ENCODE results near the gene ZCCHC24. TPM values are rescaled to one million over a fixed set of nuclear protein-coding genes. Genes with fewer than 3 reads are reported as not detected.

ZCCHC24 gene
- total and polyA plus RNA-seq, 2 donors (not counting 3 experiments of a cell fraction or from before 2014, with no cell fraction given), result 5.2 to 8.4 TPM

- Histone ChIP-seq H3K9me1 (replicated peaks; ENCODE audit: control insufficient read depth, extremely low read depth, insufficient read depth, low read length) (no peaks in the 10 kb centered on the region), H3K4me3 (replicated peaks in 1 of 3; ENCODE audit: insufficient read depth in 1 of 3, low read depth in 1 of 3, low read length in 3 of 3) (no peak overlapping the region), H3K27ac (ENCODE audit: insufficient read depth, low read depth, low read length) (no peak overlapping the region), H3K4me1 (ENCODE audit: control insufficient read depth, extremely low read depth, insufficient read depth, low read length) (peaks cover 3% of the 10 kb centered on the region), H3K36me3 (ENCODE audit: control insufficient read depth in 2 of 2, extremely low read depth in 1 of 2, insufficient read depth in 2 of 2, low read length in 2 of 2) (no peaks in the 10 kb centered on the region), H3K9me3 (replicated peaks; ENCODE audit: control insufficient read depth, insufficient read depth, low read length) (no peaks in the 10 kb centered on the region), H3K79me2 (ENCODE audit: control insufficient read depth, insufficient read depth, low read length) (no peaks in the 10 kb centered on the region), H3K27me3 (ENCODE audit: control insufficient read depth in 2 of 2, insufficient read depth in 2 of 2, low read length in 2 of 2) (no peaks in the 10 kb centered on the region), H3K9ac (replicated peaks; ENCODE audit: extremely low read depth, insufficient read depth, low read length) (no peak overlapping the region), H3K4me2 (ENCODE audit: insufficient read depth, low read length) (no peak overlapping the region), H2AFZ (ENCODE audit: low read depth, low read length) (no peak overlapping the region), H4K20me1 (replicated peaks; ENCODE audit: control insufficient read depth, extremely low read depth, insufficient read depth, low read length) (no peaks in the 10 kb centered on the region)
- TF ChIP-seq EZH2 (IDR thresholded peaks at IDR 0.05; ENCODE audit: borderline replicate concordance, low read depth, low read length, severe bottlenecking), result no peak
- FAIRE-seq (no peak), DNase-seq (ENCODE audit: low read depth, low spot score) (no peak)
- dilution Hi-C loops (cut with MboI; ENCODE audit: extremely low pct_ligation_motif_present, low sequenced_read_pairs) (no loop called here), intact Hi-C loops (cut with micrococcal nuclease) (no loop called here)
- BruUV-seq (replicated peaks), result no TSS peak
- ChIA-PET POLR2A (no interaction called here), CTCF (interaction anchor here (1.0 kb wide), 2 partner anchors 8 to 24 kb away, joined by 3 to 5 read pairs; no protein-coding TSS in a partner anchor)
Observed at GRCh38 chr10:79436066-79436849, 9.2 kb downstream of the ZCCHC24 start.

DNA sequence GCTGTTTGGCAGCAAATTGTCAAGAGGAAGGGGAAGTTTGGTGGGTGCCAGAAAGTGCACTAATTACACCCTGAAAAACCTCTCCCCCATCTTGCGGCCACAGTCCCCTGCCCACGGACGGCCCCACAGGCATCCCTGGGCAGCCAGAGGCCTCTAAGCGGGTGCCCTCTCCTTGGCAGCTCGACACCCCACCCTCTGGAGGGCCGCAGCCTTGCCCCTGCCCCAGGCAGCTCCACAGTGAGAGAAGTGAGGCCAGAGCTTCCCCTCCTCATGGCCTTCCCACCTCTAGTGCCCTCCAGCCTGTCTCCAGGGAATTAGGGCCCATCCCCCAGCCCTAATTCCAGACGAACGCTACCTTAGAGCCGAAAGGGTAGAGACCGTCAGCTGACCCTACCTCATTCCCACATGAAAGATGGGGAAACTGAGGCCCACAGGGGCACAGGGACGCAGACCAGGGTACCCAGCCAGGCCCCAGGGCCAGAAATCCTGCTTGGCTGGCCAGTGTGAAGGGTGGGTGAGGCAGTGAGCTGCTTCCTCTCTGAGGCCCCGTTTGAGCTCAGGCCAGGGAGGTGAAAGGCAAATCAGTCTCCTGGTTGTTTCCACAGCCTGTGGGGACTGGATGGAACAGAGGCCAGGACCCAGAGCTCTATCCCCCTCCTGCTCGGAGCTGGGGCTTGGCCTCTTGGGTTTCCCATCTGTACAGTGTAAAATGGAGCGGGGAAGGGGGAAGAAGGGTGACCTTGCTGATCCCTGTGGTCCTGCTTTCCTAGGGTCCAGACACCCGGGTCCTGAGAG lies 10.0 kb downstream of the ZCCHC24 start:
- intact Hi-C loops (cut with micrococcal nuclease), result no loop called here
- peaks cover 3% of the 10 kb centered on the region for H3K4me1 ChIP-seq (ENCODE audit: control insufficient read depth, extremely low read depth, insufficient read depth, low read length)
- peak overlapping the region; percentile 38 for H2AFZ ChIP-seq (ENCODE audit: low read depth, low read length)
- H3K9me3 ChIP-seq (replicated peaks; ENCODE audit: control insufficient read depth, insufficient read depth, low read length), result no peaks in the 10 kb centered on the region
- H3K9me1 ChIP-seq (replicated peaks; ENCODE audit: control insufficient read depth, extremely low read depth, insufficient read depth, low read length), result no peaks in the 10 kb centered on the region
- no peak overlapping the region for H3K4me2 ChIP-seq (ENCODE audit: insufficient read depth, low read length)
- DNase-seq (ENCODE audit: low read depth, low spot score) (no peak), FAIRE-seq (no peak)
- CTCF ChIA-PET, result interaction anchor here (1.0 kb wide), 2 partner anchors 9 to 25 kb away, joined by 3 to 5 read pairs; no protein-coding TSS in a partner anchor
- H3K27me3 ChIP-seq (ENCODE audit: control insufficient read depth in 2 of 2, insufficient read depth in 2 of 2, low read length in 2 of 2), result no peaks in the 10 kb centered on the region
- POLR2A ChIA-PET, result no interaction called here
- no peak overlapping the region for H3K4me3 ChIP-seq (replicated peaks in 1 of 3; ENCODE audit: insufficient read depth in 1 of 3, low read depth in 1 of 3, low read length in 3 of 3)
- no peak for TF ChIP-seq FOS (IDR thresholded peaks at IDR 0.05; ENCODE audit: borderline replicate concordance, insufficient read depth, low read length)
- TF ChIP-seq POLR2AphosphoS5 (IDR thresholded peaks at IDR 0.05; ENCODE audit: insufficient read depth, low read depth, low read length), result no peak
- TF ChIP-seq JUN (IDR thresholded peaks at IDR 0.05; ENCODE audit: borderline replicate concordance, insufficient read depth, insufficient read length, low read depth), result no peak
- no peak for TF ChIP-seq CTCF (IDR thresholded peaks at IDR 0.05; ENCODE audit: extremely low read depth in 1 of 2, insufficient read depth in 1 of 2, low read depth in 1 of 2, low read length in 2 of 2)
- no peak for TF ChIP-seq MYC (IDR thresholded peaks at IDR 0.05; ENCODE audit: low read depth, low read length)
- no peak for TF ChIP-seq MAX (IDR thresholded peaks at IDR 0.05; ENCODE audit: insufficient read depth, insufficient read length)
- TF ChIP-seq POLR2A (IDR thresholded peaks at IDR 0.05; ENCODE audit: low read depth, low read length), result no peak
- no peak for TF ChIP-seq GATA2 (IDR thresholded peaks at IDR 0.05; ENCODE audit: insufficient read depth, insufficient read length, low read depth, low read length)
- TF ChIP-seq EZH2 (IDR thresholded peaks at IDR 0.05; ENCODE audit: borderline replicate concordance, low read depth, low read length, severe bottlenecking), result no peak
- no TSS peak for BruUV-seq (replicated peaks)
- H3K36me3 ChIP-seq (ENCODE audit: control insufficient read depth in 2 of 2, extremely low read depth in 1 of 2, insufficient read depth in 2 of 2, low read length in 2 of 2), result no peaks in the 10 kb centered on the region
- no peak overlapping the region for H3K9ac ChIP-seq (replicated peaks; ENCODE audit: extremely low read depth, insufficient read depth, low read length)
- dilution Hi-C loops (cut with MboI; ENCODE audit: extremely low pct_ligation_motif_present, low sequenced_read_pairs), result no loop called here
- H3K79me2 ChIP-seq (ENCODE audit: control insufficient read depth, insufficient read depth, low read length), result no peaks in the 10 kb centered on the region
- no peaks in the 10 kb centered on the region for H4K20me1 ChIP-seq (replicated peaks; ENCODE audit: control insufficient read depth, extremely low read depth, insufficient read depth, low read length)
- no peak overlapping the region for H3K27ac ChIP-seq (ENCODE audit: insufficient read depth, low read depth, low read length)

Measured in endothelial cell of umbilical vein (primary cell).